GM23248 (cell line): ENCODE data around the gene AAMP.

ENCODE experiments used
- EZH2 ChIP-seq: fragments of 200-600 bp; sonication (generic); IDR thresholded peaks from 2 replicates; pipeline ENCODE4 v1.6.1; 2018; ENCODE audit warnings: antibody characterized with exemption, mild to moderate bottlenecking; ENCODE audit not compliant: insufficient read depth, poor library complexity, severe bottlenecking
- EZH2phosphoT487 ChIP-seq: fragments of 200-600 bp; sonication (generic); IDR thresholded peaks from 2 replicates; pipeline ENCODE4 v1.6.1; 2018; ENCODE audit warnings: antibody characterized with exemption, moderate library complexity, mild to moderate bottlenecking, low read depth; ENCODE audit not compliant: insufficient read depth

- TF ChIP-seq EZH2 (no peak), EZH2phosphoT487 (no peak)
Observed at GRCh38 chr2:218276986-218277755, 7.2 kb upstream of the AAMP start.
